Measurements from ENCODE around the gene SLC26A4. TPM values are rescaled to one million over a fixed set of nuclear protein-coding genes. Genes with fewer than 3 reads are reported as not detected.

SLC26A4 gene
- total RNA-seq, 1 experiment from 2014 or later, result 0.19 TPM

DNA sequence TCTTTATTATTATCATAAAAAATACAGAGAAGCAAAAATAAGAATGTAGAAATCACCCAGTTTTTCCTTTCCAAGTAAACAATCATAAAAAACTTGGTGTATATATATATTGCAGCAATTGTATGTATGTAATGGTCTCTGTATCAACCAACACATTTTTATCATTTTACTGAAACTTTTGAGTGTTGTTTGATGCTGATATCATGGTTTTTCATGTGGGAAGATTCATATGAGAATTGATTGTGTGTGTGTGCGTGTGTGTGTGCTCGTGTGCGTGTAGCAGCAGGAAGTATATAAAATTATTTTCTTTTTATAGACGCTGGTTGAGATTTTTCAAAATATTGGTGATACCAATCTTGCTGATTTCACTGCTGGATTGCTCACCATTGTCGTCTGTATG lies 22.3 kb downstream of the SLC26A4 start:
- no peaks in the 10 kb centered on the region for H3K9me3 ChIP-seq (ENCODE audit: low read length)
- no peak overlapping the region for H3K4me2 ChIP-seq (ENCODE audit: low read depth, low read length, poor library complexity, severe bottlenecking)
- no peak for DNase-seq
- no peaks in the 10 kb centered on the region for H3K4me1 ChIP-seq (ENCODE audit: low read length)
- H2AFZ ChIP-seq (ENCODE audit: low read length), result no peak overlapping the region
- no peaks in the 10 kb centered on the region for H3K36me3 ChIP-seq (ENCODE audit: insufficient read depth, low read length)
- H3K9me2 ChIP-seq (replicated peaks; ENCODE audit: insufficient read depth, low read length), result no peaks in the 10 kb centered on the region
- H3K79me2 ChIP-seq (ENCODE audit: low read length), result no peaks in the 10 kb centered on the region
- H3K4me3 ChIP-seq (ENCODE audit: low read length), result no peak overlapping the region
- H3K27me3 ChIP-seq (ENCODE audit: low read length), result no peaks in the 10 kb centered on the region
- no peak overlapping the region for H3K9ac ChIP-seq (ENCODE audit: low read length)
- H4K20me1 ChIP-seq (ENCODE audit: insufficient read depth, low read depth, low read length), result no peaks in the 10 kb centered on the region
- no peak overlapping the region for H3K27ac ChIP-seq (ENCODE audit: low read length)

DNA sequence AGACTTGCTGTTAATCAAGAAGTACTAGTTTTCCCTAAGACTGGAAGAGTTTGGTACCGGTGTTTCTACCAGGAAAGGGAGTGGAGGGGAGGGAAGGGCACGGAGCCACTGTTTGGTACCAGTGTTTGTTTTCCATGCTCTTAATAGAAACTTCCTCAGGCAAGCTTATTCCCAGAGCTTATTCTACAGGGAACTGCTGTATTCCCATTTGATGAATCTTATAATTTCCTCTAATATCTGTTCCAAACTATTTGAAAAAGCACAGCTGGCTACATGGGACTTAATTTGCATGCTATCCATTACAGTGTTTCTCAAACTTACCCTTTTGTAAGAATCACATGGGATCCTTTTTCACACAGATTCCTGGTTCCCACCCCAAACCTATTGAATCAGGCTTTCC lies 23.7 kb downstream of the SLC26A4 start:
- no peak overlapping the region for H2AFZ ChIP-seq (ENCODE audit: low read length)
- no peaks in the 10 kb centered on the region for H3K9me3 ChIP-seq (ENCODE audit: low read length)
- H3K4me2 ChIP-seq (ENCODE audit: low read depth, low read length, poor library complexity, severe bottlenecking), result no peak overlapping the region
- no peaks in the 10 kb centered on the region for H4K20me1 ChIP-seq (ENCODE audit: insufficient read depth, low read depth, low read length)
- no peak for DNase-seq
- no peak overlapping the region for H3K9ac ChIP-seq (ENCODE audit: low read length)
- H3K79me2 ChIP-seq (ENCODE audit: low read length), result no peaks in the 10 kb centered on the region
- H3K36me3 ChIP-seq (ENCODE audit: insufficient read depth, low read length), result no peaks in the 10 kb centered on the region
- no peak overlapping the region for H3K27ac ChIP-seq (ENCODE audit: low read length)
- H3K4me3 ChIP-seq (ENCODE audit: low read length), result no peak overlapping the region
- no peaks in the 10 kb centered on the region for H3K27me3 ChIP-seq (ENCODE audit: low read length)
- no peaks in the 10 kb centered on the region for H3K9me2 ChIP-seq (replicated peaks; ENCODE audit: insufficient read depth, low read length)
- H3K4me1 ChIP-seq (ENCODE audit: low read length), result no peaks in the 10 kb centered on the region

DNA sequence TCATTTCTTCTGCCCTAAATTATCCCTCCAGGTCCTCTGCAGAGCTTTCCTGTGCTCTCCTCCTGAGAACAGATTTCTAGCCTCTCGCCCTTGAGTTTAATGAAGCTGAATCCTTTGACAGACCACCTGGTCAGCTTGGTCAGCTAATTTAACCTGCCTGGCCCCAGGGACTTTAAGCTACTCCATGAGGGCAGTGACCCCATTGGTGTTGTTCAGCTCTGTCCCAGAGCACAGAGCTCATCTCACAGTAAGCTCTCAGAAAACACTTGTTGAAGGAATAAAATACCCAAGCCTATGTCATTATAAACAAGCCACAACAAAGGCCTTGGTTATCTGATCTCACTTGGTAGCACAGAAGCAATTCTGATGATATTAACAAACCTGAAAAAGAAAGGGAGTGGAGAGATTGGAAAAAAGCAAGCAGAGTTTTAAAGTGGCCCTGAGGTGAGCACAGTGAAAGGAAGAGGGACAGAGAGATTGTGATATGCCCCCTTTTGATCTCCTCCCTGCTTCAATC lies 24.4 kb downstream of the SLC26A4 start:
- H3K36me3 ChIP-seq (ENCODE audit: insufficient read depth, low read length), result no peaks in the 10 kb centered on the region

DNA sequence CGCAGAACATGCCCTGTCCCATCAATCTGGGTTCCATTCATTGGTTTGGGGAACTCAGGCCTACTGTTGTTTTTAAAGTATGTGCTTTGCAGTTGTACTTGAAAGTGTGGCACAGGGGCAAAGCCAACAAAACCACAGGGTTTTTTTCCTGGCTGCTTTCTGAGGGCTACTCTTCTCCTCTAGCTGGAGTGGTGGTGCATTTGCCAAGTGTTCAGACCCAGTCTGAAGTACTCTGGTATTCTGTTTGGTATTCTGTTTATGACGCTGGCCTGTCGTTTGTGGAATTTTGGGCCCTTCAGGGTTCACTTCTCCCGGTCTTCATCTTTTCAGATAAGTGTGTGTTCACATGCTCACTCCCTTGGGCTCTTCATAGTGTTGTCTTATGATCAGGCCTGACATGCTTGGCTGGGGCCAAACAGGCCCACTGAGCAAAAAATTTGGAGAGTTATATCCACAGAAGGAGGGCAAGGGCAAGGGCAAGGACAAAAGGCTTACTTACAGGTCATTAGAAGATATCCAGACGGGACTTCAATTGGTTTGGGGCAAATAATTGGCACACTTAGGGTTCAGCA lies 26.3 kb downstream of the SLC26A4 start:
- Histone ChIP-seq H3K27me3 (ENCODE audit: low read length) (no peaks in the 10 kb centered on the region), H3K9ac (ENCODE audit: low read length) (no peak overlapping the region), H3K9me2 (replicated peaks; ENCODE audit: insufficient read depth, low read length) (no peaks in the 10 kb centered on the region), H3K4me1 (ENCODE audit: low read length) (no peaks in the 10 kb centered on the region), H2AFZ (ENCODE audit: low read length) (no peak overlapping the region), H3K79me2 (ENCODE audit: low read length) (no peaks in the 10 kb centered on the region), H4K20me1 (ENCODE audit: insufficient read depth, low read depth, low read length) (no peaks in the 10 kb centered on the region), H3K9me3 (ENCODE audit: low read length) (no peaks in the 10 kb centered on the region), H3K36me3 (ENCODE audit: insufficient read depth, low read length) (no peaks in the 10 kb centered on the region), H3K27ac (ENCODE audit: low read length) (no peak overlapping the region), H3K4me2 (ENCODE audit: low read depth, low read length, poor library complexity, severe bottlenecking) (no peak overlapping the region), H3K4me3 (ENCODE audit: low read length) (no peak overlapping the region)
- no peak for DNase-seq

More for the DNA sequence above, 24.4 kb downstream of the SLC26A4 start:
- Histone ChIP-seq H3K79me2 (ENCODE audit: low read length) (no peaks in the 10 kb centered on the region), H3K4me1 (ENCODE audit: low read length) (no peaks in the 10 kb centered on the region), H3K4me3 (ENCODE audit: low read length) (no peak overlapping the region), H3K4me2 (ENCODE audit: low read depth, low read length, poor library complexity, severe bottlenecking) (no peak overlapping the region), H3K27me3 (ENCODE audit: low read length) (no peaks in the 10 kb centered on the region), H3K27ac (ENCODE audit: low read length) (no peak overlapping the region), H3K9me3 (ENCODE audit: low read length) (no peaks in the 10 kb centered on the region), H3K9ac (ENCODE audit: low read length) (no peak overlapping the region), H3K9me2 (replicated peaks; ENCODE audit: insufficient read depth, low read length) (no peaks in the 10 kb centered on the region), H4K20me1 (ENCODE audit: insufficient read depth, low read depth, low read length) (no peaks in the 10 kb centered on the region), H2AFZ (ENCODE audit: low read length) (no peak overlapping the region)
- no peak for DNase-seq

DNA sequence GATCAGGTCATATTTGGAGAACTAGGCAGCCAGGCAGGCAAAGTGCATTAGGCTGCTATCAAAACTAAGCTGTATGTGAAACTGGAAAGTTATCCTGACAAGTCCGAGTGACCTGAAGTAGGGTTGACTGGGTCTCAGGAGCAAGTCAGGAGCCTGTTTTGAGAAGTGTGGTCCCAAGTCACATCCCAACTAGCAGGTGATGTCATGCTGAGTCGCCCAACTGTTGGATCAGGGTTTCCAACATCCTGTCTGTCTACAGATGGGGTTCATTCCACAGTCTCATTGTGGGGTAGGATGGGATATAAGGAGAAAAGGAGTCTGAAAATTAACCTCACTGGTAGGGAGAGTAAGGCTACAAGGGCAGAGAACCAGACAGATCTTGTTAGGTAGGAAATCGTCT lies 27.0 kb downstream of the SLC26A4 start:
- Histone ChIP-seq H3K27ac (ENCODE audit: low read length) (no peak overlapping the region), H4K20me1 (ENCODE audit: insufficient read depth, low read depth, low read length) (no peaks in the 10 kb centered on the region), H2AFZ (ENCODE audit: low read length) (no peak overlapping the region), H3K4me2 (ENCODE audit: low read depth, low read length, poor library complexity, severe bottlenecking) (no peak overlapping the region), H3K9me3 (ENCODE audit: low read length) (no peaks in the 10 kb centered on the region), H3K4me3 (ENCODE audit: low read length) (no peak overlapping the region), H3K9me2 (replicated peaks; ENCODE audit: insufficient read depth, low read length) (no peaks in the 10 kb centered on the region), H3K79me2 (ENCODE audit: low read length) (no peaks in the 10 kb centered on the region), H3K36me3 (ENCODE audit: insufficient read depth, low read length) (no peaks in the 10 kb centered on the region), H3K9ac (ENCODE audit: low read length) (no peak overlapping the region), H3K27me3 (ENCODE audit: low read length) (no peaks in the 10 kb centered on the region), H3K4me1 (ENCODE audit: low read length) (no peaks in the 10 kb centered on the region)
- no peak for DNase-seq

DNA sequence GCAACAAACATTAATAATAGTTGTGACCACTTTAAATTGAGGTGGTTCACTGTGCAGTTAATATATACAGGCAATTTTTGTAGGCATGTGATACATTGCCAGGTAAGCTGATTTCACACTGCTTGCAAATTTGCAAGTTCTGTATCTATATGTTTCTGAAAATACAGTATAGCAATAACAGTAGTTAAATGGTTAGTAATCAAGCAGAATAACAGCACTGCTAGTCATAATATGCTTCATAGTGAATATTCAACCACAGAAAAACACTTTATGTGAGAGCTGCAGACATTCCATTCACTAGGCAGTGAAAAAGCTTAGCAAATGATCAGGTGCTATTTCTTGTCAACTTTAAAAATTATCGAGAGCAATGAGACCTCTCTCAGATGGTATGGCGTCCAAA lies 28.9 kb downstream of the SLC26A4 start:
- Histone ChIP-seq H3K36me3 (ENCODE audit: insufficient read depth, low read length) (no peaks in the 10 kb centered on the region), H4K20me1 (ENCODE audit: insufficient read depth, low read depth, low read length) (no peaks in the 10 kb centered on the region)

DNA sequence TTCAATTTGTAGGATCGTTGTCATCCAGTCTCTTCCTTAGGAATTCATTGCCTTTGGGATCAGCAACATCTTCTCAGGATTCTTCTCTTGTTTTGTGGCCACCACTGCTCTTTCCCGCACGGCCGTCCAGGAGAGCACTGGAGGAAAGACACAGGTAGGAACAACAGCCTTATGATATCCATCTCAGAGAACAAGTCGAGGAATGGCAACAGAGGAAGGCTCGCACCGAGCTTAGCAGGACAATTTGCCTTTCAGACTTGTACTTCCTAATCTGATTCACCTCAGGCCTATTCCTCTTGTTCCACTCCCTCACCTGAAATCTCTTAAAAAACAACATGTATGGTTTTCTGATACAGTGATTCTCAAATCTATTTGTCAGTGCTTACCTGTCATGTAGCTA lies 29.5 kb downstream of the SLC26A4 start:
- no peak for DNase-seq
- no peak overlapping the region for H2AFZ ChIP-seq (ENCODE audit: low read length)
- H3K79me2 ChIP-seq (ENCODE audit: low read length), result no peaks in the 10 kb centered on the region
- H3K9me3 ChIP-seq (ENCODE audit: low read length), result no peaks in the 10 kb centered on the region
- no peaks in the 10 kb centered on the region for H3K36me3 ChIP-seq (ENCODE audit: insufficient read depth, low read length)
- no peak overlapping the region for H3K4me3 ChIP-seq (ENCODE audit: low read length)
- H3K27ac ChIP-seq (ENCODE audit: low read length), result no peak overlapping the region
- H3K4me2 ChIP-seq (ENCODE audit: low read depth, low read length, poor library complexity, severe bottlenecking), result no peak overlapping the region
- no peaks in the 10 kb centered on the region for H3K4me1 ChIP-seq (ENCODE audit: low read length)
- H4K20me1 ChIP-seq (ENCODE audit: insufficient read depth, low read depth, low read length), result no peaks in the 10 kb centered on the region
- H3K9ac ChIP-seq (ENCODE audit: low read length), result no peak overlapping the region
- no peaks in the 10 kb centered on the region for H3K9me2 ChIP-seq (replicated peaks; ENCODE audit: insufficient read depth, low read length)
- no peaks in the 10 kb centered on the region for H3K27me3 ChIP-seq (ENCODE audit: low read length)

More for the DNA sequence above, 28.9 kb downstream of the SLC26A4 start:
- H3K27ac ChIP-seq (ENCODE audit: low read length), result no peak overlapping the region
- H3K79me2 ChIP-seq (ENCODE audit: low read length), result no peaks in the 10 kb centered on the region
- no peaks in the 10 kb centered on the region for H3K9me2 ChIP-seq (replicated peaks; ENCODE audit: insufficient read depth, low read length)
- no peaks in the 10 kb centered on the region for H3K4me1 ChIP-seq (ENCODE audit: low read length)
- no peak overlapping the region for H2AFZ ChIP-seq (ENCODE audit: low read length)
- no peak for DNase-seq
- H3K9me3 ChIP-seq (ENCODE audit: low read length), result no peaks in the 10 kb centered on the region
- H3K4me3 ChIP-seq (ENCODE audit: low read length), result no peak overlapping the region
- H3K4me2 ChIP-seq (ENCODE audit: low read depth, low read length, poor library complexity, severe bottlenecking), result no peak overlapping the region
- no peak overlapping the region for H3K9ac ChIP-seq (ENCODE audit: low read length)
- H3K27me3 ChIP-seq (ENCODE audit: low read length), result no peaks in the 10 kb centered on the region

DNA sequence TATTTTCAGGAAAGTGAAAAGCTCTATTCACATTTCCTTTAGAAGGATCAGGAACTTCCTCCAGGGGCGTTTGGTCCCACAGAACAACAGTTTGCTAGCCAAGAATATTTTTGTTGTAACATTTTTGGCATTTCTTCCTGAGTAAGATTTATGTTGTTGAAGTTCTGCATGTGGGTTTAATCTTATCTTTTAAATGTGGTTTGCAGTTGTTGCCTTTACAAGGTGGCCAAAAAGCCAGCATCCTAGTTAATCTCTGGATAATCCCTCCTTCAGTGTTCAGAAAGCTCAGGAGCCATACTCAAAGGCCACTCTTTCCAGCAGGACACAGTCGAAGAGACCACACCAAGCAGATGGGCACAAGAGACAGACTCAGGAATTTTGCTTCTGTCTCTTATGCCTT lies 30.0 kb downstream of the SLC26A4 start:
- H3K9ac ChIP-seq (ENCODE audit: low read length), result no peak overlapping the region
- no peaks in the 10 kb centered on the region for H3K27me3 ChIP-seq (ENCODE audit: low read length)
- no peak overlapping the region for H3K4me2 ChIP-seq (ENCODE audit: low read depth, low read length, poor library complexity, severe bottlenecking)
- no peaks in the 10 kb centered on the region for H4K20me1 ChIP-seq (ENCODE audit: insufficient read depth, low read depth, low read length)
- no peaks in the 10 kb centered on the region for H3K4me1 ChIP-seq (ENCODE audit: low read length)
- DNase-seq, result no peak
- no peak overlapping the region for H3K27ac ChIP-seq (ENCODE audit: low read length)
- no peak overlapping the region for H2AFZ ChIP-seq (ENCODE audit: low read length)
- H3K9me2 ChIP-seq (replicated peaks; ENCODE audit: insufficient read depth, low read length), result no peaks in the 10 kb centered on the region
- no peaks in the 10 kb centered on the region for H3K79me2 ChIP-seq (ENCODE audit: low read length)
- no peaks in the 10 kb centered on the region for H3K9me3 ChIP-seq (ENCODE audit: low read length)
- no peak overlapping the region for H3K4me3 ChIP-seq (ENCODE audit: low read length)
- H3K36me3 ChIP-seq (ENCODE audit: insufficient read depth, low read length), result no peaks in the 10 kb centered on the region
